ENCODE results near the gene CDH23.

DNA sequence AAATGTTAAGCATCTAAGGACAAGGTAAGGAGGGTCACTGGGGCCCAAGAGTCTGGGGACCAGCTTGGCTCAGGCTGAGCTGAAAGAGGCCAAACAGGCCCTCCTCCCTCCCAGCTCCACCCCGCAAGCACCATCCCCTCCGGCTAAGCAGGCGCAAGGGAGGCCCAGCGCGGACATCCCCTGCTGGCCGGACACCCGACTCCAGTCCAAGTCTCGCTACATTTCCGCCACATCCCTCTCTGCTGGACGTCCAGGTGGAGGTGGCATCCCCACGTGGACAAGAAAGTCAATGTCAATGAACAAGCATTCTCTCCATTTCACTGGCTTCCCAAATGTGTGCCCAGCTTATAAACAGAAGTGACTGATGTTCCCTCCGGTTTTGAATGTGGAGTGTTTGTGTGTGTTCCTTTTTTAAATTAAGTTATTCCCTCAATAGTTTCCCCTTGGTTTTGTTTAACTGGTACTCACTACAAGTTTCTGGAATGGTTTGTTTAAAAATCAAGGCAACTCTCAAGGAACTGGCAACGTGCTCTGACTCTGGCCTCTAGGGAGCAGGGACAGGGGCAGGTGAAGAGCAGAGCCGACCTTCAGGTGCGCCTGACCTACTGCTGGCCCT lies 418.9 kb downstream of the CDH23 start:
- TF ChIP-seq CTCF (optimal IDR thresholded peaks at IDR 0.05 in 1 of 3, IDR thresholded peaks at IDR 0.05 in 1 of 3, conservative IDR thresholded peaks at IDR 0.05 in 1 of 3; ENCODE audit: extremely low read depth in 1 of 3, insufficient read depth in 2 of 3, low read length in 3 of 3), result no peak
- TF ChIP-seq EZH2 (IDR thresholded peaks at IDR 0.05; ENCODE audit: low read length), result no peak
